H1 (cell line): ENCODE data around the gene SIT1. TPM values are rescaled to one million over a fixed set of nuclear protein-coding genes. Genes with fewer than 3 reads are reported as not detected.

Source experiments
- SRF ChIP-seq: IDR thresholded peaks from 2 replicates; pipeline ENCODE4 v1.6.1; 2011; ENCODE audit warnings: mild to moderate bottlenecking, low read depth, low read length, moderate library complexity
- ZNF274 ChIP-seq: IDR thresholded peaks from 2 replicates; pipeline ENCODE4 v1.7.0; 2012; ENCODE audit warnings: low read length, borderline replicate concordance; ENCODE audit errors: extremely low read depth
- polyA plus RNA-seq, 7 experiments: library from polyadenylated mRNA; depleted of rRNA in 3 of 7; stranded (reverse) in 5 of 7; unstranded in 2 of 7; fragments of >200 nt in 5 of 7; fragments of 200-250 nt in 2 of 7; gene quantifications; 1 replicate in 5 of 7; 2 replicates in 1 of 7; 4 replicates in 1 of 7; pipeline versions ENCODE4 v1.2.1 to v1.2.3, GENCODE V29; 2011 to 2013; ENCODE audit warnings: missing spikeins in 2 of 7, mixed read lengths in 2 of 7
- total RNA-seq: library from RNA; stranded (reverse); fragmentation: NEBNext Ultra II Directional; extraction: Animal tissue kit (Norgen Biotek cat#: 25700); gene quantifications from 2 replicates; pipeline ENCODE4 v1.2.1, GENCODE V29; 2021
- TF ChIP-seq, protein P1 (sequence below): fragments of 300-600 bp; sonication (generic); IDR thresholded peaks from 2 replicates; pipeline ENCODE4 v1.7.1; 2012; ENCODE audit warnings: low read length, moderate library complexity, mild to moderate bottlenecking, inconsistent platforms; ENCODE audit not compliant: insufficient replicate concordance

SIT1 gene
- total and polyA plus RNA-seq, 2 of the 8 experiments (the other 6 are each of a cell fraction or from before 2014, with no cell fraction given) = 8.2 to 12.8 TPM

DNA sequence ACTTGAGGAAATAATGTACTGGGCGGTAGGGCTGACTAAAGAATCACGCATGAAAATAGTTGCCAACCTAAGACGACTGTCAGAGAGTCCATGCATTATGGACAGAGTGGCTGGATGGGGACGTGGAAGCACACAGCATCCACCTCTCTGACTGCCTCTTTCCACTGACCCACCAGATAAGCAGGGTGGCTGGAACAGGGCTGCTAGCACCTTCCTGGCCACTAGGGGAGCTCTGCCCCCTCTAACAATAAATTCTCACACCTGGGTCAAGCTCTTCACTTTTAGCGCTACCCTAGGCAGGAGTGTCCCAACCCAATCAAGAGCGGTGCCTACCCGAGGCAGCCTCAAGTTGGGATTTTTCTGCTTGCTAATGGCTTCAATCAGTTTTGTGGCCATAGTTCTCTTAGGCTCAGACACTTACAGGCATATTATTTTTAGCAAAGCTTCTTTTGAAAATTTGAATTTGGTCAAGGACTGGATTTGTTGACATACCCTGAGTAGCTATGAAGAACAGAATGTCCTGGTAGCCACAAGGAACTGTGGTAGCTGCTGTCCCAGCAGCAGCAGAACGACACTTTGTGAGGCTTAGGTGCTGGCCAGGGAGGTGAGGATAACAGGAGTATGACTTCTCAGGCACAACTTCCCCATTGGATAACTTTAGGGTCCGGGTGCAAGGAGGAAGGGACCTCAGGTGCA lies 45.9 kb upstream of the SIT1 start (continued):
- TF ChIP-seq, protein P1, sequence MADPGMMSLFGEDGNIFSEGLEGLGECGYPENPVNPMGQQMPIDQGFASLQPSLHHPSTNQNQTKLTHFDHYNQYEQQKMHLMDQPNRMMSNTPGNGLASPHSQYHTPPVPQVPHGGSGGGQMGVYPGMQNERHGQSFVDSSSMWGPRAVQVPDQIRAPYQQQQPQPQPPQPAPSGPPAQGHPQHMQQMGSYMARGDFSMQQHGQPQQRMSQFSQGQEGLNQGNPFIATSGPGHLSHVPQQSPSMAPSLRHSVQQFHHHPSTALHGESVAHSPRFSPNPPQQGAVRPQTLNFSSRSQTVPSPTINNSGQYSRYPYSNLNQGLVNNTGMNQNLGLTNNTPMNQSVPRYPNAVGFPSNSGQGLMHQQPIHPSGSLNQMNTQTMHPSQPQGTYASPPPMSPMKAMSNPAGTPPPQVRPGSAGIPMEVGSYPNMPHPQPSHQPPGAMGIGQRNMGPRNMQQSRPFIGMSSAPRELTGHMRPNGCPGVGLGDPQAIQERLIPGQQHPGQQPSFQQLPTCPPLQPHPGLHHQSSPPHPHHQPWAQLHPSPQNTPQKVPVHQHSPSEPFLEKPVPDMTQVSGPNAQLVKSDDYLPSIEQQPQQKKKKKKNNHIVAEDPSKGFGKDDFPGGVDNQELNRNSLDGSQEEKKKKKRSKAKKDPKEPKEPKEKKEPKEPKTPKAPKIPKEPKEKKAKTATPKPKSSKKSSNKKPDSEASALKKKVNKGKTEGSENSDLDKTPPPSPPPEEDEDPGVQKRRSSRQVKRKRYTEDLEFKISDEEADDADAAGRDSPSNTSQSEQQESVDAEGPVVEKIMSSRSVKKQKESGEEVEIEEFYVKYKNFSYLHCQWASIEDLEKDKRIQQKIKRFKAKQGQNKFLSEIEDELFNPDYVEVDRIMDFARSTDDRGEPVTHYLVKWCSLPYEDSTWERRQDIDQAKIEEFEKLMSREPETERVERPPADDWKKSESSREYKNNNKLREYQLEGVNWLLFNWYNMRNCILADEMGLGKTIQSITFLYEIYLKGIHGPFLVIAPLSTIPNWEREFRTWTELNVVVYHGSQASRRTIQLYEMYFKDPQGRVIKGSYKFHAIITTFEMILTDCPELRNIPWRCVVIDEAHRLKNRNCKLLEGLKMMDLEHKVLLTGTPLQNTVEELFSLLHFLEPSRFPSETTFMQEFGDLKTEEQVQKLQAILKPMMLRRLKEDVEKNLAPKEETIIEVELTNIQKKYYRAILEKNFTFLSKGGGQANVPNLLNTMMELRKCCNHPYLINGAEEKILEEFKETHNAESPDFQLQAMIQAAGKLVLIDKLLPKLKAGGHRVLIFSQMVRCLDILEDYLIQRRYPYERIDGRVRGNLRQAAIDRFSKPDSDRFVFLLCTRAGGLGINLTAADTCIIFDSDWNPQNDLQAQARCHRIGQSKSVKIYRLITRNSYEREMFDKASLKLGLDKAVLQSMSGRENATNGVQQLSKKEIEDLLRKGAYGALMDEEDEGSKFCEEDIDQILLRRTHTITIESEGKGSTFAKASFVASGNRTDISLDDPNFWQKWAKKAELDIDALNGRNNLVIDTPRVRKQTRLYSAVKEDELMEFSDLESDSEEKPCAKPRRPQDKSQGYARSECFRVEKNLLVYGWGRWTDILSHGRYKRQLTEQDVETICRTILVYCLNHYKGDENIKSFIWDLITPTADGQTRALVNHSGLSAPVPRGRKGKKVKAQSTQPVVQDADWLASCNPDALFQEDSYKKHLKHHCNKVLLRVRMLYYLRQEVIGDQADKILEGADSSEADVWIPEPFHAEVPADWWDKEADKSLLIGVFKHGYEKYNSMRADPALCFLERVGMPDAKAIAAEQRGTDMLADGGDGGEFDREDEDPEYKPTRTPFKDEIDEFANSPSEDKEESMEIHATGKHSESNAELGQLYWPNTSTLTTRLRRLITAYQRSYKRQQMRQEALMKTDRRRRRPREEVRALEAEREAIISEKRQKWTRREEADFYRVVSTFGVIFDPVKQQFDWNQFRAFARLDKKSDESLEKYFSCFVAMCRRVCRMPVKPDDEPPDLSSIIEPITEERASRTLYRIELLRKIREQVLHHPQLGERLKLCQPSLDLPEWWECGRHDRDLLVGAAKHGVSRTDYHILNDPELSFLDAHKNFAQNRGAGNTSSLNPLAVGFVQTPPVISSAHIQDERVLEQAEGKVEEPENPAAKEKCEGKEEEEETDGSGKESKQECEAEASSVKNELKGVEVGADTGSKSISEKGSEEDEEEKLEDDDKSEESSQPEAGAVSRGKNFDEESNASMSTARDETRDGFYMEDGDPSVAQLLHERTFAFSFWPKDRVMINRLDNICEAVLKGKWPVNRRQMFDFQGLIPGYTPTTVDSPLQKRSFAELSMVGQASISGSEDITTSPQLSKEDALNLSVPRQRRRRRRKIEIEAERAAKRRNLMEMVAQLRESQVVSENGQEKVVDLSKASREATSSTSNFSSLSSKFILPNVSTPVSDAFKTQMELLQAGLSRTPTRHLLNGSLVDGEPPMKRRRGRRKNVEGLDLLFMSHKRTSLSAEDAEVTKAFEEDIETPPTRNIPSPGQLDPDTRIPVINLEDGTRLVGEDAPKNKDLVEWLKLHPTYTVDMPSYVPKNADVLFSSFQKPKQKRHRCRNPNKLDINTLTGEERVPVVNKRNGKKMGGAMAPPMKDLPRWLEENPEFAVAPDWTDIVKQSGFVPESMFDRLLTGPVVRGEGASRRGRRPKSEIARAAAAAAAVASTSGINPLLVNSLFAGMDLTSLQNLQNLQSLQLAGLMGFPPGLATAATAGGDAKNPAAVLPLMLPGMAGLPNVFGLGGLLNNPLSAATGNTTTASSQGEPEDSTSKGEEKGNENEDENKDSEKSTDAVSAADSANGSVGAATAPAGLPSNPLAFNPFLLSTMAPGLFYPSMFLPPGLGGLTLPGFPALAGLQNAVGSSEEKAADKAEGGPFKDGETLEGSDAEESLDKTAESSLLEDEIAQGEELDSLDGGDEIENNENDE = no peak
- TF ChIP-seq SRF (no peak), ZNF274 (no peak)
